HG03558 (cell line): ENCODE data around the gene PGK1.
"Not testable (repeated sequence)": the region's sequence is repeated elsewhere in the genome, so short reads cannot be mapped to it uniquely, and the experiment has no call there.

Experiments used
- ATAC-seq: cut with Tn5 transposase; IDR thresholded peaks from one replicate; pipeline ENCODE4 v1.9.1; 2021; ENCODE audit warnings: moderate number of reproducible peaks; ENCODE audit not compliant: unreplicated experiment; ENCODE audit errors: extremely low read depth

The PGK1 gene

DNA sequence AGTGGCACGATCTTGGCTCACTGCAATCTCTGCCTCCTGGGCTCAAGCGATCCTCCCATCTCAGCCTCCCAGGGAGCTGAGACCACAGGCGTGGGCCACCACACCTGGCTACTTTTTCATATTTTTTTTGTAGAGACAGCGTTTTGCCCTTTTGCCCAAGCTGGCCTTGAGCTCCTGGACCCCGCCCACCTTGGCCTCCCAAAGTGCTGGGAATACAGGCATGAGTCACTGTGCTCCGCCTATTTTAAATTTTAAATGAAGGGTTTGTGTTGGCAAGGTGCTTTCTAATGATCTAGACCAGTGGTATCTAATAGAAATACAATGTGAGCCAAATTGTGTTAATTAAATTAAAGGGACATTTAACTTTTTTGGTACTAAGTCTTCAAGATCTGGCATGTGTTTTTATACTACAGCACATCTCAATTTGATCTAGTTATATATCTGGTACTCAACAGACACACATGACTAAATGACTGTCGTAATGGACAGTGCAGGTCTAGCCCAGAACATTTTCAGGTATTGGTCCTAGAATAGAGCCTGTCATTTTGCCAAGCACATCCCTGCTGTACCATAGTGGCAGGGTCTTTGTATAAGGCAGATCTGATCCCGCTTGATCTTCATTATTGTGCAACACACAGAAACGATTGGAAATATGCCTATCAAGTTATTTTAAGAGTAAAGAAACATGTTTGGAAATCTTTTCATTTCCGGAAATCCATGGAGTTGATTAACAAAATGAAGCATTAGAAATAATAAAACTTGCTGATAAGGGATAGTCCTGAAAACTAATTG, 7.3 kb downstream of the PGK1 start:
- no peak for ATAC-seq

- ATAC-seq: no peak
Measured at GRCh38 chrX:78116365-78116764, 12.3 kb downstream of the PGK1 start.

DNA sequence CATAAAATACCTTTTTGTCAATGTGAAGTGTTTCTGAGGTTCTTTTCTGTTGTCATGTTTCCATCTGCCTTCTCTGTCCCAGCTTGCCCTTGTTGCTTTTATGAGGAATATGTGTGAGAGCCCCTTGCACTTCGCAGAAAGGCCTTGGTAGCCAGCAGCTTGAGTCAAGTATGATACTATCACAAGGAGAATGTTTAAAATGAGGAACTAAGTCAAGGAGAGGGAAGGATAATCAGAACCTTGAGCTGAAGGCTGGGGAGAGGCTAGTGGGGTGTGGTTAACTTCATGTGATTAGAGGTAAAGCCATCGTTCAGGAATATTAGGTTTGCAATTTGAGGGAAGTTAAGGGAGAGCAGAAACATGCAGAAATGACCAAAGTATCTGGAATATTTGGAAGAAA, 12.7 kb downstream of the PGK1 start:
- ATAC-seq: no peak

DNA sequence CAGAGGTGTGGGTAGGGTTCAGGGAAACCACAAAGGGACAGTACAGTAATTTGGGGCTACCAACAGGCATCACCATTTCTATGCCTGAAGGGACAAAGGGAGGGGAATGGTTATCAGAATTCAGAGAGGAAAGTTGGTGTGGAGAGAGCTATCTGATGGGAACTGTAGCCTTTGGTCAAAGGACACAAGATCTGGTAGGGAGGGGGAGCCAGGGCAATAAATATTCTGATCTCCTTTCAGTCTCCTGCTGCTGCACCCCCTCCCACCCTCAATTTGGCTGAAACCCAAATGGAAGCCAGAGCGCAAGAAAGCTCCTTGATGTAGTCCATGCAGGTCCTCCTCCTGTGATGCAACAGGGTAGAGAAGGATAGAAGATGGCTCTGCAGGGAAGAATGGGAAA, 14.6 kb downstream of the PGK1 start:
- no peak for ATAC-seq

DNA sequence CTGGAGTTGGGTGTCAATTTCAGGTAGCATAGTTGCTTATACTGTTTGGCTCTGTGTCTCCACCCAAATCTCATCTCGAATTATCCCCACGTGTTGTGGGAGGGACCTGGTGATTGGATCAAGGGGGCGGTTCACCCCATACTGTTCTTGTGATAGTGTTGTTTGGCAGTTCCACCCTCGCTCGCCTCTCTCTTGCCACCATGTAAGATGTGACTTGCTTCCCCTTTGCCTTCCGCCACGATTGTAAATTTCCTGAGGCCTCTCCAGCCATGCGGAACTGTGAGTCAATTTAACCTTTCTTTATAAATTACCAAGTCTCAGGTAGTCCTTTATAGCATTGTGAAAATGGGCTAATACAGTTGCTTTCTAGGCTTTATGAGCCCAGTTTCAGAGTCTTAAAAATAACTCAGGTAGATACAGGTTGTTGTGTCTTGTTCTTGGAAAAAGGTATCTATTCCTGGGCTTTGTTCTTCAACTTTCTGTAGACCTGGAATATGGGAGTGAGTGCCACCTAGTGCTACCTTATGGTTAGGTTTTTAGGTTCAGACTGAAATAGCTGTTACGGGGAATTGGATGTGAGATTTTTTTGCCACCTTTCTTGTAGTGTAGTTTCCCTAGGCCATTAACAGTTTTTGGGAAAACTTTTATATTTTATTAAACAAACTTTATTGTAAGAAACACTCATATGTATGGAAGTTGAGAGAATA, 15.6 kb downstream of the PGK1 start:
- no peak for ATAC-seq

- no peak for ATAC-seq
Measured at GRCh38 chrX:78123190-78123589, 19.1 kb downstream of the PGK1 start.

- ATAC-seq: no peak
Measured at GRCh38 chrX:78124307-78124706, 20.3 kb downstream of the PGK1 start.

DNA sequence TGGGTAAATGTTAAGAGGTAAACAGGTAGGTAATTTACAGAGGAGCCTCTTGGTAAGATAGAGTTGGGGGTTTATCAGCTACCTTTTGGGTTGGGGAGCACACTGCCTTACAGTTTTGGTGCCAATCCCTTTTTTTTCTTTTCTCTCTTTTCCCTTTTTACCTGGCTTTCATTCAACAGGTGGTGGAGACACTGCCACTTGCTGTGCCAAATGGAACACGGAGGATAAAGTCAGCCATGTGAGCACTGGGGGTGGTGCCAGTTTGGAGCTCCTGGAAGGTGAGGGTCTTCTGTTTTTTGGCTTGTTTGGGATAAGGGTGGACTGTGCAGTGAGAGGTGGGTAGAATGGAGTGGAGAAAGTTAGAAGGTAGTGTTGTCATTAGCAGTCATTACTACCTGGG, 21.1 kb downstream of the PGK1 start:
- no peak for ATAC-seq

GRCh38 chrX:78125781-78126180, 21.7 kb downstream of the PGK1 start:
- not testable (repeated sequence) for ATAC-seq

DNA sequence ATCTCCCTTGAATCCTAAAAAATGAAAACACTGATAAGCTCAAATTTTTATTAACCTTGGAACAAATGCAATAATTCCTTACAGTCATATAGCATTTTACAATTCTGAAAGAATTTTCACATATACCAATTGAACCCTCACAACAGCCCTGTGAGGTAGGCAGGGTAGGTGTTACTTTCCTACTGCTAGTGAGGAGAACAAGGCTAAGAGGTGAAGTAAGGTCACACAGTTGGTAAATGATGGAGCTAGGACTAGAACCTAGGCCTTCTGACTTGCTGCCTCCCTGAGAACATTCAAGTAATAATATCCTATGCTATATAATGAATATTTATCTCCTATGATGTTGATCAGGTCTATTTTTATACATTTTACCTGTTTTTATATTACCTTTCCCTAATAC, 25.7 kb downstream of the PGK1 start:
- ATAC-seq: no peak

DNA sequence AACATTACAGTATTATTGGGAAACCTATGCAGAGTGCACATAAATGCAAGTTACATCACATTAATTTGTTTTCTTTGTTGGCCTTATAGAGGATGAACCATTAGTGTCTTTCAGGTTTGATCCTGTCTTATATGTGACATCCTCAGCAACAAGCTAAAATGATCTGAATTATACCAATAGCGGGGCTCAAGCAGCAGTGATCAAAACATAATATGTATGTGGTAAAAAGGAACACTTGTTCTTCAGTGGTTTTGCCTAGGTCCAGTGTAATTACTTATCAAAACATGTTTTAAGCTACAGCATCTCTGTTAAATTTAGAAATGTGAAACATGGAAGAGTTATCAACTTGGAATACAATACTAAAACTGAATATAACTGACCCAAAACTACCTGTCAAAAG, 26.3 kb downstream of the PGK1 start:
- ATAC-seq: no peak

DNA sequence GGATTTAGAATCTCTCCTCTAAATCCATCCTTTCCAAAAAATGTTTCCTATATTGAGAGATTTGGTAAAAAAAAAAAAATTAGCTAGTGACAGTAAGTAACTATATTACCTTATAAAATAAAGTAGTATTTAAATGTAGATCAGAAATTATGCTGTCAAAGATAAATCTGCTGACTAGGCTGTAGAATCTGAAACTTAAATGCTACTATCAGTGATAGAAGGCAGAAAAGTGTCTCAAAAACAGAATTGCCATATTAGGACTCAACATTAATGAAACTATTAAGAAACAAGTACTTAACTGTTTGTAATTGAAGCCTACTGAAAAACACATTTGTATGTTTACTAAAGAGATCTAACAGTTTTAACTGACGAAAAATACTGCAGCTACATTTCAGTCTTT, 27.1 kb downstream of the PGK1 start:
- no peak for ATAC-seq

GRCh38 chrX:78133238-78133960, 29.4 kb downstream of the PGK1 start:
- no peak for ATAC-seq

GRCh38 chrX:78139160-78140123, 35.4 kb downstream of the PGK1 start, which contains the start of gene TAF9B:
Gene TAF9B, minus strand, starts transcription at chrX:78139650. Its CDS starts 39 bp downstream, at chrX:78139611.
- peak; percentile 82 for ATAC-seq

DNA sequence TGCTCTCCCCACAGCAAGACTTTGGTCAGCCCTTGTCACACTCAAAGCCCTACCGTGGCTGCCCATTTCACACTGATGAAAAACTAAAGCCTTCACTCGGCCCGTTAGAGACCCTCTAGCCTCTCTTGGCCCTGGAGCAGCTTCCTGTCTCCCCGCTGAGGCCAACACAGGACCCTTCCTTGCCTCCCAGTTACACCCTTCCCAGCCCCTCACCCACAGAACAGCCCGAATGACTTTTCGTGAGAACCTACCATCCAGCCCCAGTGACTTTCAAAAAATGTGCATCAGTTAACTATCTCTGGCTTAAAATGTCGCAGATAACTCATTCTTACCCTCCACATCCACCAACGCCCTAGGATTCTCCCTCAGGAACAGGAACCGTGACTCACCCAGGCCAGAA, 36.2 kb downstream of the PGK1 start:
- no peak for ATAC-seq

GRCh38 chrX:78147002-78147540, 43.0 kb downstream of the PGK1 start:
- not testable (repeated sequence) for ATAC-seq

DNA sequence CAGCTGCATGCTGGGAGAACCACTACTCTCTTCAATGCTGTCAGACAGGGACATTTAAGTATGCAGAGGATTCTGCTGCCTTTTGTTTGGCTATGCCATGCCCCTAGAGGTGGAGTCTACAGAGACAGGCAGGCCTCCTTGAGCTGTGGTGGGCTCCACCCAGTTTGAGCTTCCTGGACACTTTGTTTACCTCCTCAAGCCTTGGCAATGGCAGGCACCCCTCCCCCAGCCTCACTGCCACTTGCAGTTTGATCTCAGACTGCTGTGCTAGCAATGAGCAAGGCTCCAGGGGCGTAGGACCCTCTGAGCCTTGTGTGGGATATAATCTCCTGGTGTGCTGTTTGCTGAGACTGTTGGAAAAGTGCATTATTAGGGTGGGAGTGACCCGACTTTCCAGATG, 53.3 kb downstream of the PGK1 start:
- not testable (repeated sequence) for ATAC-seq

DNA sequence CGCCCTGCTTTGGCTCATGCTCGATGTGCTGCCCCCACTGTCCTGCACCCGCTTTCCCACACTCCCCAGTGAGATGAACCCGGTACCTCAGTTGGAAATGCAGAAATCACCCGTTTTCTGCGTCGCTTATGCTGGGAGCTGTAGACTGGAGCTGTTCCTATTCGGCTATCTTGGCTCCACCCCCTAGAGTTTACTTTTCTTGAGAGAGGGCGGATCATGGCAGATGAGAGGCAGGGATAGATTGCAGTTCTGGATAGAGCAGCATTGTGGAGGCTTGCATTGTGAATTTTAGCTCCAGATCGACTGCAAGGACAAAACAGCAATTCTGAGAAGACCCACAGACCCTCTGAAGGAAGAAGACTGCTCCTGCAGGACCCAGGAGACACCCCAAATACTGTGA, 53.8 kb downstream of the PGK1 start:
- ATAC-seq: not testable (repeated sequence)

GRCh38 chrX:78160711-78161110, 56.7 kb downstream of the PGK1 start:
- not testable (repeated sequence) for ATAC-seq

GRCh38 chrX:78163175-78163574, 59.1 kb downstream of the PGK1 start:
- ATAC-seq: not testable (repeated sequence)
